LNCAP (cell line): ENCODE results near the gene SPAG9.

ENCODE experiments used
- TF ChIP-seq, protein P1 (sequence below): fragments of 450-650 bp; IDR thresholded peaks from 2 replicates; pipeline ENCODE4 v1.5.1; 2017; ENCODE audit warnings: mild to moderate bottlenecking

SPAG9 gene

DNA sequence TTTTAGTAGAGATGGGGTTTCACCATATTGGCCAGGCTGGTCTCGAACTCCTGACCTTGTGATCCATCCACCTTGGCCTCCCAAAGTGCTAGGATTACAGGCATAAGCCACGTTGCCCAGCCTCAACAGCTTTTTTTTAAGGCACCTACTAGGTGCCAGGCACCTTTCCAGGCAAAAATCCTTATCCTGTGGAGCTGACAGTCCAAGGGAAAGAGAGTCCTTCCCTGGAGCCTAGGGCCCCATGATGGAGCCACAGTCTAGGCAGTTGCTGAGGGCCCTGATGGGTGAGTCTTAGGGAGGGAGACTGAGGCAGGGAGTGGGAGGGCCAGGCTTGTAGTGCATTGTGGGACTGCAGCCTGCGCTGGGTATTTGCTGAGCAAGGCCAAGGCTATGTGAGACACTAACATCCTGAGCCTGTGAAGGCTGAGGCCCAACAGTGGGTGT is 174.9 kb downstream of the SPAG9 start:
- TF ChIP-seq, protein P1, sequence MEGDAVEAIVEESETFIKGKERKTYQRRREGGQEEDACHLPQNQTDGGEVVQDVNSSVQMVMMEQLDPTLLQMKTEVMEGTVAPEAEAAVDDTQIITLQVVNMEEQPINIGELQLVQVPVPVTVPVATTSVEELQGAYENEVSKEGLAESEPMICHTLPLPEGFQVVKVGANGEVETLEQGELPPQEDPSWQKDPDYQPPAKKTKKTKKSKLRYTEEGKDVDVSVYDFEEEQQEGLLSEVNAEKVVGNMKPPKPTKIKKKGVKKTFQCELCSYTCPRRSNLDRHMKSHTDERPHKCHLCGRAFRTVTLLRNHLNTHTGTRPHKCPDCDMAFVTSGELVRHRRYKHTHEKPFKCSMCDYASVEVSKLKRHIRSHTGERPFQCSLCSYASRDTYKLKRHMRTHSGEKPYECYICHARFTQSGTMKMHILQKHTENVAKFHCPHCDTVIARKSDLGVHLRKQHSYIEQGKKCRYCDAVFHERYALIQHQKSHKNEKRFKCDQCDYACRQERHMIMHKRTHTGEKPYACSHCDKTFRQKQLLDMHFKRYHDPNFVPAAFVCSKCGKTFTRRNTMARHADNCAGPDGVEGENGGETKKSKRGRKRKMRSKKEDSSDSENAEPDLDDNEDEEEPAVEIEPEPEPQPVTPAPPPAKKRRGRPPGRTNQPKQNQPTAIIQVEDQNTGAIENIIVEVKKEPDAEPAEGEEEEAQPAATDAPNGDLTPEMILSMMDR, result no peak

DNA sequence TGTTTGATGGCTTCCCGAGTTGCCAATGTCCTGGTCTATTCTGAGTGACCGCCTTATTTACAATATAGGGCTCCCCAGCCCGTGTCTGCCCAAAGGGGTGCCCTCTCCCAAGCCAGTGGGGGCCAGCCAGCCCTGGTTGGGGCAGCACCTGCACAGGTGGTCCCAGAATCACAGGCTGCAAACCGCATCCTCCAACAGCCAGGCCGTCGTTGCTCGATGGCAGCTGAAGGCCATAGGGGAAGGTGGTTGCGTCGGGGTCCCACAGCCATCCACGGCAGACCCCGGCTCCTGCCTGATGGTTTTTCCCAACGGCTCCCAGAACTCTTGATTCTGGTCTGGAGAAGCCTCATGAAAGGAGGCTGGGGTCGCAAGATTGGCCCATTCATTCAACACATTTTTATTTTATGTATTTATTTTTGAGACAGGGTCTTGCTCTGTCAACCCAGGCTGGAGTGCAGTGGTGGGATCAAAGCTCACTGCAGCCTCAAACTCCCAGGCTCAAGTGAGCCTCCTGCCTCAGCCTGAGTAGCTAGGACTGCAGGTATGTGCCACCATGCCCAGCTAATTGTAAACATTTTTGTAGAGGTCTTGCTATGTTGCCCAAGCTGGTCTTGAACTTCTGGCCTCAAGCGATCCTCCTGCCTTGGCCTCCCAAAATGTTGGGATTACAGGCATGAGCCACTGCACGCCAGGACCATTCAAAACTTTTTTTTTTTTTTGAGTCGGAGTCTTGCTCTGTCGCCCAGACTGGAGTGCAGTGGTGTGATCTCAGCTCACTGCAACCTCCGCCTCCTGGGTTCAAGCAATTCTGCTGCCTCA is 175.6 kb downstream of the SPAG9 start:
- TF ChIP-seq, protein P1, result no peak

DNA sequence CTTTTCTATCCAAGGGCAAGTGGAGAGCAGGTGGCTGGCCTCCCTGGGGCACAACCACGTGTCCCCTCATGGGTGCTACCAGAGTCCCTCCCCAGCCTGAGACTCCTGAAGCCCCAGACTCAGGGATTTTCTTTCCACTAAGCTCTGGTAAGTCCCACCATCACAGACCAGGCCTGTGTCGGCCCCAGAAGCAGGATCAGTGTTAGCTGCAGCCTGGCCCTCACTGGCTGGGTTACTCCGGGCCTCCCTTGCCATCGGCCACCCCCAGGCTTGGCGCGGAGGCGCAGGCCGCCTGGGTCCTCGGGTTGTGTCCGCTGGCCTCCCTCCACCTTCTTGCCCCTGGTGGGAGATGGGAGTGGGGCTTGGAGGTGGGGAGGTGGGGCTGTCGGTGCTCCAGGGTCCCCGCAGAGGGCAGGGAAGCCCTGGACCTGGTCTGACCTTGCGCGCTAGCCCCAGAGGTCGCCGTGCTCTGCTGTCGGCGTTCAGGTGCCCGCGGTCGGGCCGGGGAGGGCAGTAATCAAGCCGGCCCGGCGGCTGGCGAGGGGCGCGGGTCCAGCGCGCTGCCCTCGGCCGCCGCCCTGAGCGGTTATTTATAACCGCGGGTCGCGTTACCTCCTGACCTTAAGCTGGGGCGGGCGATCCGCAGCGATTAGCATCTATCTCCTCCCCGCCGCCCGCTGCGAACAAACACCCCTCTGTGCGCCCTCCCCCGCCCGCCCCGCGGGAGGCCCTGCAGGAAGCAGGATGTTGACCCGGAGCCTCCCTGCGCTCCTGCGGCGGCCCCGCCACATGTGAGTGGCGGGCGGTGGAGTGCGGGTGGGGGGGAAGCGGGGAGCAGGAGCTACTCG is 176.4 kb downstream of the SPAG9 start:
- TF ChIP-seq, protein P1, result no peak

DNA sequence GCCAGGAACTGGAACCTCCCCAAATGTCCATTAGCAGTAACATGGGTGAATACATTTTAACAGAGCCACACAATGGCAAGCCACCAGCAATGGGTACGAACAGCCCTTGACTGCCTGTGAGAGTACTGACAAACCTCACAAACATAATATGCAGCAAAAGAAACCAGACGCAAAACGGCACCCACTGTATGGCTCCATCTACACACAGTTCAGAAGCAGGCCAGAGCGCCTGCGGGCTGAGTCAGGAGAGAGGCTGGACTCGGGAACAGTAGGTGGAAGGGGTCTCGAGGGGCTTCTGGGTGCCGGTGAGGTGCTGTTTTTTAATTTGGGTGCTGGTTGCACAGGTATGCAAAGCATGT is 177.1 kb downstream of the SPAG9 start:
- TF ChIP-seq, protein P1, result no peak

DNA sequence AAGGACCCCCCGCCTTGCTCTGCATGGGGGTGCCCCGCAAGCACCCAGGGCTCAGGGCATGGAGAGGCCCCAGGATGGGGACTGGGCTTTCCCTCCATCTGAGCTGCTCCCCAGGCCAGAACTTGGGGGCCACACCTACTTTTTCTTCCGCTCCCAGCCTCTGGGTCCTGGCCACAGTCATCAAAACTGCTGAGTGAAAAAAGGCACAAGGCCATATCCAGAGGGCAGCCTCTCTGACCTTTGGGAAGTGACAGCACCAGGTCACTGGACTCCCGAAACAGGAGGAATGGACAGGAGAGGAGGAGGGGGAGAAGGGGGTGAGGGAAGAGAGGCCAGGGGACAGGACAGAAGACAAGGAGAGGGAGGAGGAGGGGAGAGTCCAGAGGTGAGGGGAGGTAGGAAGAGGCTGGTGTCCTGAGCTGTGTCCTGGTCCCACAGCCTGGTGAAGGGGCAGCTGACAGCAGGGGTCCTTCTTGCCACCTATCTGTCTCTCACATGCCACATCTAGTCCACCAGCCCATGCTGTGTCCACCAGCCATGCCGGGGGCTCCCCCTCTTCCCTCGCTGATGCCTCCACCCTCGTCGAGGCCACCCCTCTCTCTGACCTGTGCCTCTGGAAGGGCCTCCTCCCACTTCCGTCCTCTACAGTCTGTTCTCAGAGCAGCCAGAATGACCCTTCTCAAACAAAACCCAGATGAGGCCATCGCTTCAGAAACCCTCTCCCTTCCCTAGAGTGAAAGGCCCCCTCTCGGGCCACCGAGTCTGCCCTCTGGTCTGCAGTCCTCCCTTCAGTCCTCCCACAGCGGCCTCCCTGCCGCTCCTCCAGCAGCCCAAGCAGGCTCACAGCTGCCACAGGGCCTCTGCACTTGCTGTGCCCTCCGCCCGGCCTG is 180.6 kb downstream of the SPAG9 start:
- TF ChIP-seq, protein P1, result no peak

DNA sequence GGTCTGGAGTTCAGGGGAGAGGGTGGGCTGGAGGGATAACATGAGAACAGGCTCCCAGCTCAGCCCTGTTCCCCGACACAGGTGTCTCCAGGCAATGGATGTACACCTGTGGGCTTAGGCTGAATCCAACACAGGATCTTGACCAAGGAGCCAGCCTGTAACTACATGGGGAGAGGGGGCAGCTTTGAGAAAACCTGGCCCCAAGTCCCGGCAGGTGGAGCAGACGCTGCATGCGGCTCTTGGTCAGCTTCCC is 181.2 kb downstream of the SPAG9 start:
- TF ChIP-seq, protein P1, result no peak

DNA sequence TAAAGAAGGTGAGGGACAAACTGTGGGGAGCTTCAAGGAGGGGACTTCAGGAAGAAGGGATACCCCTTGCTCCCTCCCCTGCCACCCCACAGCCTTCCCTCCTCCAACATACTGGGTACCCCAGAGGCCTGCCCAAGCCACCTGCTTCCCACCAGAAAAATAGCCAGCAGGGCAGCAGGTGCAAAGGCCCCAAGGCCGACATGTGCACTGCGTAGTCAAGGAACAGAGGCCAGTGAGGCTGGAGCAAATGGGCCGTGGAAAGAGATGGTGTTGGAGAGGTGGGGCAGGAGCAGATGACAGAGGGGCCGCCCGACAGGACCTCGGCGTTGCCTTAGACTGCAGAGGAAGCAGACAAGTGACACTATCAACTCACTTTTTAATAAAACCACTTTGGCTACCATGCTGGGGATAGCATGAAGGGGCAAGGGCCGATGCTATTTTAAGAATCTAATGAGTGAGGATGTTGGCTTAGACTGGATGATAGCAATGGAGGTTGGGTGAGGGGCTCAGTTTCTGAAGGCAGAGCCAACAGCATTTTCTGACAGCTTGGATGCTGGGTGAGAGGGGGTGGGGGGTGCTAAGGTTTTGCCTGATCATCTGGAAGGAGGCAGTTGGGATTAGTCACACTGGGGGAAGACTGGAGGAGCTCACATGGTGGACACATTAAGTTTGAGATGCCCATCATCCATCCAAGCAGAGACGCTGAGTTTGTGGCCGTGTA is 181.7 kb downstream of the SPAG9 start:
- TF ChIP-seq, protein P1, result no peak
